ENCODE data around the gene AFP.

AFP gene

GRCh38 chr4:73415807-73416238 is 20.2 kb upstream of the AFP start:
- DNase-seq, result no peak

- no peak for DNase-seq
Observed at GRCh38 chr4:73416423-73417087, 19.5 kb upstream of the AFP start.

GRCh38 chr4:73417342-73417741 is 18.7 kb upstream of the AFP start:
- no peak for DNase-seq

- no peak for DNase-seq
Observed at GRCh38 chr4:73417973-73418372, 18.0 kb upstream of the AFP start.

GRCh38 chr4:73418677-73419076 is 17.3 kb upstream of the AFP start:
- DNase-seq, result no peak

- DNase-seq, result no peak
Observed at GRCh38 chr4:73419106-73420038, 16.6 kb upstream of the AFP start.

GRCh38 chr4:73420615-73421014 is 15.4 kb upstream of the AFP start:
- DNase-seq, result no peak

GRCh38 chr4:73421708-73422457 is 14.1 kb upstream of the AFP start:
- no peak for DNase-seq

GRCh38 chr4:73422458-73422752 is 13.6 kb upstream of the AFP start:
- DNase-seq, result no peak

- DNase-seq, result no peak
Observed at GRCh38 chr4:73423184-73423583, 12.8 kb upstream of the AFP start.

- no peak for DNase-seq
Observed at GRCh38 chr4:73426666-73427065, 9.4 kb upstream of the AFP start.

- no peak for DNase-seq
Observed at GRCh38 chr4:73429118-73429517, 6.9 kb upstream of the AFP start.

- no peak for DNase-seq
Observed at GRCh38 chr4:73429826-73430587, 6.0 kb upstream of the AFP start.

- DNase-seq, result no peak
Observed at GRCh38 chr4:73431813-73432168, 4.2 kb upstream of the AFP start.

- no peak for DNase-seq
Observed at GRCh38 chr4:73432169-73433000, 3.6 kb upstream of the AFP start.

GRCh38 chr4:73433140-73433539 is 2.9 kb upstream of the AFP start:
- no peak for DNase-seq

- DNase-seq, result no peak
Observed at GRCh38 chr4:73434311-73434710, 1.7 kb upstream of the AFP start.

- no peak for DNase-seq
Observed at GRCh38 chr4:73436674-73437557, 895 bp downstream of the AFP start.

GRCh38 chr4:73437558-73437956 is 1.5 kb downstream of the AFP start:
- DNase-seq, result no peak

GRCh38 chr4:73438048-73438447 is 2.0 kb downstream of the AFP start:
- DNase-seq, result no peak

- DNase-seq, result no peak
Observed at GRCh38 chr4:73438582-73439215, 2.7 kb downstream of the AFP start.
